Adrenal gland (tissue), 12 donors: Measurements from ENCODE around the gene KLHL2. TPM values are rescaled to one million over a fixed set of nuclear protein-coding genes. Genes with fewer than 3 reads are reported as not detected.

ENCODE experiments used
- DNase-seq, 7 donors: peaks; one replicate each; pipeline ENCODE4 v3.0.0-alpha.2; 2019 to 2020
- H3K27ac ChIP-seq, 5 donors: fragments of 200-600 bp; sonication (generic) in 4 of 5; 1 replicate in 3 of 5; 2 replicates in 2 of 5; pipeline versions ENCODE4 v1.5.1 to v1.8.0; 2016 to 2020; ENCODE audit warnings: mild to moderate bottlenecking in 1 of 5
- H3K27me3 ChIP-seq: fragments of 200-600 bp; 2 replicates; pipeline ENCODE4 v1.8.0; 2021
- H3K36me3 ChIP-seq, 2 donors: fragments of 200-600 bp; replicated peaks in 1 of 2; 1 replicate in 1 of 2; 2 replicates in 1 of 2; pipeline versions ENCODE4 v1.5.1 to v1.8.0; 2018 to 2022
- H3K4me1 ChIP-seq, 2 donors: fragments of 200-600 bp; replicated peaks in 1 of 2; 1 replicate in 1 of 2; 2 replicates in 1 of 2; pipeline versions ENCODE4 v1.5.1 to v1.8.0; 2018 to 2021
- H3K4me3 ChIP-seq, 4 donors: fragments of 200-600 bp; sonication (generic) in 3 of 4; one replicate each; pipeline ENCODE4 v1.5.1; 2016 to 2018
- H3K9me3 ChIP-seq, 3 donors: fragments of 200-600 bp; sonication (generic) in 1 of 3; replicated peaks in 1 of 3; 1 replicate in 2 of 3; 2 replicates in 1 of 3; pipeline versions ENCODE4 v1.5.1 to v1.8.0; 2016 to 2021
- CTCF ChIP-seq, 6 experiments: fragments of 450-650 bp in 4 of 6; fragments of 200-600 bp in 2 of 6; sonication (generic) in 1 of 6; IDR thresholded peaks; 1 replicate in 5 of 6; 2 replicates in 1 of 6; pipeline versions ENCODE4 v1.5.1 to v1.8.0; 2016 to 2021; ENCODE audit warnings: antibody characterized with exemption in 6 of 6, mild to moderate bottlenecking in 2 of 6, moderate library complexity in 1 of 6
- POLR2A ChIP-seq, 2 donors: fragments of 450-650 bp; IDR thresholded peaks; one replicate each; pipeline ENCODE4 v1.6.1; 2017; ENCODE audit warnings: antibody characterized with exemption in 2 of 2, mild to moderate bottlenecking in 2 of 2, moderate library complexity in 1 of 2
- WGBS, 4 donors: extraction: QIAGEN DNeasy Blood & Tissue Kit in 2 of 4; methylation state at CpG; one replicate each; pipeline versions ENCODE4 v1.1.5 to v1.1.7; 2013 to 2017; 5-methylcytosine and 5-hydroxymethylcytosine counted together
- intact Hi-C, 2 donors: fragments of 100-400 bp; cut with DNase I; formaldehyde crosslinking; loops; one replicate each; pipeline versions ENCODE4 v1.14.1 to v1.15.0; 2022 to 2023
- polyA plus RNA-seq, 3 donors: library from polyadenylated mRNA; stranded (reverse); fragments of 200-250 nt in 2 of 3; fragments of 350-450 nt in 1 of 3; fragmentation: Illumina TruSeq in 1 of 3; extraction: RNeasy Lipid Tissue Mini Kit (QIAGEN cat#74804) in 1 of 3; gene quantifications; one replicate each; pipeline ENCODE4 v1.2.3, GENCODE V29; 2013 to 2014
- total RNA-seq, 9 donors: library from RNA; depleted of rRNA in 4 of 9; stranded (reverse); fragments of >200 nt in 4 of 9; fragments of 120-200 nt in 1 of 9; fragmentation: NEBNext Ultra II Directional in 1 of 9; extraction: Animal tissue kit (Norgen Biotek cat#: 25700) in 1 of 9; gene quantifications; one replicate each; pipeline versions ENCODE4 v1.1.0 to v1.2.4, GENCODE V29; 2013 to 2023
- donor health status: healthy with polysubstance abuse.
- donor health status: Bipolar disorder and iron deficiency.
- donor health status: DM: yes; HTN: yes; CAD: no.
- donor health status: DM: no; HTN: no; CAD: no.
- donor health status: DM: no; HTN: no; CAD: no.
- donor health status: DM: yes; HTN: yes; CAD: no.

The KLHL2 gene
- total and polyA plus RNA-seq, 12 donors, result 9.7 to 45.5 (median 25.2) TPM

GRCh38 chr4:165288226-165288625 is 80.9 kb downstream of the KLHL2 start:
- peaks cover 3 to 5% of the 10 kb centered on the region in 2 donors for H3K4me1 ChIP-seq
- intact Hi-C loops, result no loop called here
- H3K9me3 ChIP-seq, result no peaks in the 10 kb centered on the region
- H3K27me3 ChIP-seq, result no peaks in the 10 kb centered on the region
- 54 to 69% (median 59%) methylated on average over 3 of the region's 3 CpGs for WGBS, 4 donors
- no peaks in the 10 kb centered on the region for H3K36me3 ChIP-seq
- TF ChIP-seq CTCF (IDR thresholded peaks at IDR 0.05) (no peak), POLR2A (IDR thresholded peaks at IDR 0.05) (no peak)
- DNase-seq, result no peak
- H3K27ac ChIP-seq, result no peak overlapping the region
- no peak overlapping the region for H3K4me3 ChIP-seq

- Histone ChIP-seq H3K27me3 (no peaks in the 10 kb centered on the region), H3K36me3 (no peaks in the 10 kb centered on the region), H3K4me1 (peaks cover 3 to 5% of the 10 kb centered on the region in 2 donors), H3K27ac (no peak overlapping the region), H3K9me3 (no peaks in the 10 kb centered on the region), H3K4me3 (no peak overlapping the region)
- TF ChIP-seq POLR2A (IDR thresholded peaks at IDR 0.05) (no peak), CTCF (IDR thresholded peaks at IDR 0.05) (no peak)
- DNase-seq, result peak in 2 of 7 donors; percentile 39 to 62
- intact Hi-C loops, result no loop called here
Measured at GRCh38 chr4:165288639-165289422, 81.5 kb downstream of the KLHL2 start.

DNA sequence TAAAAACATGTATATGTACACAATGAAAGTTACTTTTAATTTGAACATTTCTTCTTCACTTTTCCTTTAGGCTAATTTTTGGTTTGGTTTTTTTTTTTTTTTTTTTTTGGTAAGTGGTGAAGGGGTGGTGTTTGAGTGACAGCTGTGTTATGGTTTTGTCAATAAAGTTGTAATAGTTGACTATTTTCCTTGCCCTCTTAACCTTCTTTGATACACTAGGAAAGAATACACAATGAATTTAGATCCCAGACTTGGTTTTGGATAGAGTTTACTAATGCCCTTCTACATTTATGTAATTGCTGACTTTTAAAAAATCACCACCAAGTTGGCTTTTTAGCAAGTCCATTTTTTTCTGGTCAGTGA is 82.0 kb downstream of the KLHL2 start:
- no peak for TF ChIP-seq POLR2A (IDR thresholded peaks at IDR 0.05)
- no peak for TF ChIP-seq CTCF (IDR thresholded peaks at IDR 0.05)

GRCh38 chr4:165293061-165293460 is 85.7 kb downstream of the KLHL2 start:
- Histone ChIP-seq H3K36me3 (peaks cover 0 to 5% of the 10 kb centered on the region in 2 donors), H3K4me1 (peaks cover 3 to 5% of the 10 kb centered on the region in 2 donors), H3K27me3 (no peaks in the 10 kb centered on the region), H3K27ac (no peak overlapping the region), H3K9me3 (no peaks in the 10 kb centered on the region), H3K4me3 (no peak overlapping the region)
- no peak for DNase-seq
- TF ChIP-seq POLR2A (IDR thresholded peaks at IDR 0.05) (no peak), CTCF (IDR thresholded peaks at IDR 0.05) (no peak)
- intact Hi-C loops, result no loop called here
- 95 to 99% (median 97%) methylated on average over 6 of the region's 6 CpGs for WGBS, 4 donors

More for the DNA sequence above, 82.0 kb downstream of the KLHL2 start:
- Histone ChIP-seq H3K27ac (no peak overlapping the region), H3K9me3 (no peaks in the 10 kb centered on the region), H3K27me3 (no peaks in the 10 kb centered on the region), H3K36me3 (no peaks in the 10 kb centered on the region), H3K4me1 (peaks cover 3 to 5% of the 10 kb centered on the region in 2 donors), H3K4me3 (no peak overlapping the region)
- intact Hi-C loops, result no loop called here
- no peak for DNase-seq
